Fibroblast of peridontal ligament (primary cell): ENCODE results near the gene MRPS7.
"Not testable (repeated sequence)": the region's sequence is repeated elsewhere in the genome, so short reads cannot be mapped to it uniquely, and the experiment has no call there.

Experiments
- DNase-seq: peaks from one replicate; pipeline ENCODE4 v3.0.0-alpha.2; 2010; ENCODE audit errors: extremely low read depth

Gene MRPS7

DNA sequence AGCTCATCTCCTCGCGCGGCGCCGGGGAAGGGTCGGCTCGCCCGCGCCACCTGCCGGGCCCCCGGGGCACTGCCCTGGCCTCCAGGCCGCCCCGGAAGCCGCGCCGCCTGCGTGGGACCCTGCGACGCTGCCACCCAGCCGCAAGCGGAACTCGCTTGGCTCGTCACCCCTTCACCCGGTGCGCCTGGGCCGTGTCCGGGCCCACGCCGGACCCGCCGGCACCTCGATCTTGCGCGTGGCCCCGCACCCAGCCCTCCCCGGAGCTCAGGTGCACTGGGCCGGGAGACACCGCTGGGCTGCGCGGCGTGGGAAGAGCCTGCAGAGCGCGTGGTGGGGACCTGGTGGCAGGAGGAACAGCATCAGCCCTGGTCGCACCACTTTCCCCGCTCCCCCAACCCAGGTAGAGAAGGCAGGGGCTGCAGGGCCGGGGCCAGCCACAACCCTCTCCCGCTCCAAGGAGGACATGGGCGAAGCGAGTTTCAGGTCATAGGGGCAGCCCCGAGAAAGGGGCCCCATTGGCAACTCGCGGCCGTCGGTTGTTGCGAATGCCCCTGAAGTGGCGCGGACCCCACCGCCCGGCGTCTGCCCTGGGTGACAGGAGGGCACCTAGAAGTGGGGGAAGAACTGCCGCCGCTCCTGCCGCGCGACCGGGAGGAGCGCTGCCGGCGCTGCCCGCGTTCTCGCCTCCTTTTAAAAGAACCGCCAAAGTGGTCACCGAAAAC is 9.7 kb downstream of the MRPS7 start:
- peak; percentile 40 for DNase-seq

DNA sequence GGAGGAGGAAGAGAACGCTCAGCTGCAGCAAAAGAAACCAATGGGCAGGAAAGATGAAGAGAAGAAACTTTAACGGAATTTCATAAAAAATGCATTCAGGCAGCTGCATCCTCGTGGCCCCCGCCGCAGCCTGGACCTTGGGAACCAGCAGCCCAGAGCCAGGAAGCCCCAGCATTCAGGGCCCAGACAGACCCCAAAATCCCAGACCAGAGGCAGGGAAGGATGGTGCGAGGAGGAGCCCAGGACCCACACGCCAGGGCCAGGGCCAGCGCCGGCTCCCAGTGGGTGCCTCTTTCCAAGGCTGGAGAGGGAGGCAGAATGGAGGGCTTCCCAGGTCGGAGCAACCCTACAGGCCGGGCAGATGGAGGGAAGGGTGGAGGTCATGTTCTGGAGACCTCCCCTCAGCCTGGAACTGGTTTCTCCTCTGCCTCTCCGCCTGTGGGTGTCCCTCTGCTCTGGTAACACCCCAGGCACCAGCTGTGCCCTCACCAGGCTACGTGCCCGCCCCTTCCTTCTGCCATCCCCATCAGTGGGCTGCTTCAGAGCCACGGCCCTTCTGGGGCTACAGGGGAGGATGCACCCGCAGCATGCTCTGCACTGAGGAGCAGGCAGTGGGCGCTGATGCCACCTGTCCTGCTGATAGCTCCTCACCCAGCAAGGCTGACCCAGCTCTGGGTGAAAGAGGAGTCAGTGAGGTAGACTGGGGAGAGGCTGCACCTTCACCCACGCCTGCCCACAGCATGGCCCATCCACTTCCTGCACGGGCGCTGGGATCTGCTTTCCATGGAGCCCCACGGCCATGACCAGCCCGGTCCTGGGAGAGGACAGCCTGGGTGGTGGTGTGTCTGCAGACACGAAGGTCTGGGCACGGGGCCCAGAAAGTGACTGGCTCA is 10.5 kb downstream of the MRPS7 start:
- DNase-seq: no peak

DNA sequence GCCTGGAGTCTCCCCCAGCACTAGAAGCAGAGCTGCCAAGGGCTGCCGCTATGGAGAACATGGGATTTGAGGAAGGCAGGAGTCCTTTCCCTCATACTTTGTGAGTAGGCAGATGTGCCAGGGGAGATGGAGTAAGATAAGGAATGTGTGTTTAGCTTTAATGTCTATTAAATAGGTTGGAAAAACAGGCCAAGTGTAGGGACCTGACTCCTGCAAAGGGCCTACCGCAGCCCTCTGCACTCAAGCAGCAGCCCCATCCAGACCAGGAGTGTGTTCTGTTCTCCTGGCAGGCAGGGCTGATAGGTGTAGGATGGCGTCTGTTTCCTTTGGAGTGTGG is 11.1 kb downstream of the MRPS7 start:
- peak; percentile 27 for DNase-seq

DNA sequence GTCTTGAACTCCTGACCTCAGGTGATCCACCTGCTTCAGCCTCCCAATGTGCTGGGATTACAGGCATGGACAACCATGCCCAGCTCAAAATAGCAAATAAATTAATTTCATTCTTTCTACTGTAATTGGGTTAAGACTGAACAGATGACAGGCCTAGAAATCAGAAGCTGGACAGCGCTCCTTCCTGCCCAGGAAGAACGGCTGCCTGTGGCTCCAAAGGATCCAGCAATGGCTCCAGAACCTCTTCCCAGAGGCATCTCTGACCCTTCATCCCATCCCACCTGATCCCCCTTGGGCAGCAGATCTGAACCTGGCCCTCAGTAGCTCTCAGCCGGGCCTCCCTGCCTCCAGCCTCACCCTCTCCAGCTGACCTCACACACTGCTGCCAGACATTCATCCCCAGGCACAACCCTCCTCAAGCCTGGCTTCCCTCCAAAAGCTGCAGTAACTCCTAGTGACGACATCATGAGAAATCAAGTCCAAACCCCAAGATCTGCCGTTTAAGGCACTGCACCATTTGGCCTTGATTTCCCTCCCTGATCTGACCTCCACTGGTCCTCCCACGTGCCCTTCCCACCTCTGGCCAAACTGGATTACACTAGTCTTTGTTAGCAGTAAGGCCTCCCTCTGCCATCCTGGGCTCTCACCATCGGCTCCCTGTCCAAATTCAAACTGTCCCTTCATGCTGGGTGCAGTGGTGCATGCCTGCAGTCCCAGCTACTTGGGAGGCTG is 12.5 kb downstream of the MRPS7 start:
- DNase-seq: peak; percentile 78

DNA sequence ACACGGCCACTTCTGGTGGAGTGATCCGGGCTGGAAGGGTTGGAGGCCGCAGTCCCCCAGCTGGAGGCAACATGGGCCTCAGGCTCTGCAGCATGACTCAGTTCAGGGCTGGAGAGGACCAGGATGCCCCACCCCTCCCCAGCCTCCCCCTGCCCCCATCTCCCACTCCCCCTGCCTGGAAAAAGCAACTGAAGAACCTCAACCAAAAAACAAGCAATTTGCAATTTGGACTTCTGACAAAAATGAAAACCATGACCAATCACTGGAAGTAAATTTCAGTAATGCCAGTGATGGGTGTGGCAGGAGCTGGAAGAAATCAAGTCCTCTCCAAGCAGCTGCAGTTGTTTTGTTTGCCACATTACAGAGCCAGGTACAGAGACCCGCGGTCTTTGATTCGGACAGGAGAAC is 16.0 kb downstream of the MRPS7 start:
- DNase-seq: peak; percentile 86

GRCh38 chr17:75280189-75280588 is 18.5 kb downstream of the MRPS7 start:
- not testable (repeated sequence) for DNase-seq

GRCh38 chr17:75285123-75285522 is 23.4 kb downstream of the MRPS7 start:
- DNase-seq: no peak

GRCh38 chr17:75287221-75287620 is 25.5 kb downstream of the MRPS7 start:
- DNase-seq: no peak

DNA sequence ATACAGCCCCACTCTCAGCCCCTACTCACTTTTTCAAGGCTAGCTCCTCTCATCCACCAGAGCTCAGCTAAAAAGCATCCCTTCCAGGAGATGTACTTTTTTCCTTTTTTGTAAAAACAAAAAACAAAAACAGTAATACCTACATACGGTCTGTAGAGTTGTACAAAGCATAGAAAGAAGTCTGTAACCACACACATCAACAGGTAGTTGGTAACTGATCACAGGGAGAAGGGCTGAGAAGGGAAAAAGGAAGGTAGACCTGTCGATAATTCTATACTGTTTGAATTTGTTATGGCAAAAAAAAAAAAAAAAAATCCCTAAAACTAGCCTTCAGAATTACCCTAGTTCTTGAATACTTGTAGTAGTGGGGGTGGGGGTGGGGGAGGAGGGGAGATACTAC is 26.7 kb downstream of the MRPS7 start:
- no peak for DNase-seq

- DNase-seq: no peak
Measured at GRCh38 chr17:75288770-75289114, 27.1 kb downstream of the MRPS7 start.

DNA sequence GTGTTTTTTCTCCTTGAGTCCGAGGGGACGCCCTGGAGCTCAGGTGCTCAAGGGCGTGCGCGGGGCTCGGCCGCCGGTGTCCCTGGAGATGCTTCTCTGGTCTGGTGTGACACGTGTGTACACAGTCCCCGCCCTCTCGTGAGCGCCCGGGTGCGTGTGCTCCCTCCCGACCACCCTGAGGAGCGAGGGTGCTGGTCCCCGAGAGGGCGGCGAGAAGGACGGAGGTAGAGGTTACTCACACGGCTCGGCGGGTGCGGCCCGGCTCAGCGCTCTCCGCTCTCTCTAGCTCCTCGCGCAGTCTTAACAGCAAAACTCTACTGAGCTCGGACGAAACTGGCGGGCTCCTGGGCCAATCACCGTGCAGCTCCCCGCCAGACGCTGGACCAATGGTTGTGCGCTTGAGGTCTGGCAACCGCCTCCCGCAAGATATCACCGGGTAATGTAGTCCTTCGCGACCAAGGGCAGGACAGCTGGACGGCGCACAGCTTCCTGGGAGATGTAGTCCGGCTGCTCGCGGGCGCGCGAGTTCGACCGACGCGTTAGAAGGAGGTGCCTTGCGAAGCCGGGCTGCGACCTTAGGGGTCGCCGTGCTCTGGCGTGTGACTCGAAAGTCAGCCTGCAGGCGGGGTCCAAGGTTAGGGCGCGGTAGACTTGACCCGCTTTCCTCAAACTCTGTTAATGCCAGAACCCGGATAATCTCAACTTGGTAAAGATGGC is 27.6 kb downstream of the MRPS7 start, which contains the start of gene SLC25A19:
Gene SLC25A19, minus strand, starts transcription at position 319 of the 717 bp plus-strand sequence. CDS start 2,669 bp downstream, outside the sequence.
- peak; percentile 98 for DNase-seq

DNA sequence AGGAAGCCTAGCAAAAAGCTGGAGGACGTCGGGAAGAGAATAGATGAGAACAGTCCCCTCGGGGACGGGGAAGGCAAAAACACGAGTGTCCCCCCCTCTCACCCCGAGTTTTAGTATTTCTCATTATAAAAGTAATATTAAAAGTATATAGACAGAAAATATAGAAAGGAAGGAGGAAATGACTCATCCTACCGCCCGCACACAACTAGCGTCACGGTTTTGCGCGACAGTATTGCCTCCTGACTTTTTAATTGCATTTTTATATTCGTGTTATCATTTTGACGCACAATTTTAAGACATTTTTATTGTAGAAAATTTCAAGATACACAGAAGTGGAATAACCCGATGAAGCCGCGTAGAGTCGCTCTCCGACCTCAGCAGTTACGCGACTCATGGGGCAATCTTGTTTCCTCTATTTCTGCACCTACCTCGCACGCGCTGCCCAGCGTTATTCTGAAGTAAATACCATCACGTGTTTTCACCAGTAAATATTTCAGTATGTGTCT is 28.2 kb downstream of the MRPS7 start:
- peak; percentile 70 for DNase-seq

DNA sequence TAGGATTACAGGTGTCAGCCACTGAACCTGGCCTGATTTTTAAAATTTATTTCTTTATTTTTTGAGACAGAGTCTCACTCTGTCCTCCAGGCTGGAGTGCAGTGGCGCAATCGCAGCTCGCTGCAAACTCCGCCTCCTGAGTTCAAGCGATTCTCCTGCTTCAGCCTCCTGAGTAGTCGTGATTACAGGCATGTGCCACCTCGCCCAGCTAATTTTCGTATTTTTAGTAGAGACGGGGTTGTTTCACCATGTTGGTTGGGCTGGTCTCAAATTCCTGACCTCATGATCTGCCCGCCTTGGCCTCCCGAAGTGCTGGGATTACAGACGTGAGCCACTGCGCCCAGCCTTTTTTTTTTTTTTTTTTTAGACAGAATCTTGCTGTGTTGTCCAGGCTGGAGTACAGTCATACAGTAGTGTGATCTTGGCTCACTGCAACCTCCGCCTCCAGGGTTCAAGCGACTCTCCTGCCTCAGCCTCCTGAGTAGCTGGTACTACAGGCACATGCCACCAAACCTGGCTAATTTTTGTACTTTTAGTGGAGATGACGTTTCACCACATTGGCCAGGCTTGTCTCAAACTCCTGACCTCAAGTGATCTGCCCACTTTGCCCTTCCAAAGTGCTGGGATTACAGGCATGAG is 31.2 kb downstream of the MRPS7 start:
- not testable (repeated sequence) for DNase-seq

- DNase-seq: no peak
Measured at GRCh38 chr17:75295201-75296158, 33.8 kb downstream of the MRPS7 start.

- DNase-seq: no peak
Measured at GRCh38 chr17:75300280-75300679, 38.6 kb downstream of the MRPS7 start.

DNA sequence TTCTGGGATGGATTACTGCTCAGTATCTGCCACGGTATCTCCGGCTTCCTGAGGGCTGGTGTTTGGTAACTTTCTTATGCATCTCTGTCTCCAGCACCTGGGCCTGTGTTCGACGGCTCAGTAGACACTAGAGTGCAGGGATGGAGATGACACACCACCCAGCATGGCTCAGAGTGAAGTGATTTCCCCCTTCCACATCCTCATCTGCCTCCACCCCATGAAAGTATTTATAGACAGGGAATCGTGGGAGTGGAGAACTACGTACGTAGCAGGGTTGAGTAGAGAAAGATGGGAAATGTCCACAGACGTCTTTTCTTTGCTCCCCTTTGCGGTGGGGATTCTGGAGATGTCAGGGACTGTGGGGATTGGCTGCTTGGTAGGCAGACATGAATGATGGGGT is 39.4 kb downstream of the MRPS7 start:
- no peak for DNase-seq

DNA sequence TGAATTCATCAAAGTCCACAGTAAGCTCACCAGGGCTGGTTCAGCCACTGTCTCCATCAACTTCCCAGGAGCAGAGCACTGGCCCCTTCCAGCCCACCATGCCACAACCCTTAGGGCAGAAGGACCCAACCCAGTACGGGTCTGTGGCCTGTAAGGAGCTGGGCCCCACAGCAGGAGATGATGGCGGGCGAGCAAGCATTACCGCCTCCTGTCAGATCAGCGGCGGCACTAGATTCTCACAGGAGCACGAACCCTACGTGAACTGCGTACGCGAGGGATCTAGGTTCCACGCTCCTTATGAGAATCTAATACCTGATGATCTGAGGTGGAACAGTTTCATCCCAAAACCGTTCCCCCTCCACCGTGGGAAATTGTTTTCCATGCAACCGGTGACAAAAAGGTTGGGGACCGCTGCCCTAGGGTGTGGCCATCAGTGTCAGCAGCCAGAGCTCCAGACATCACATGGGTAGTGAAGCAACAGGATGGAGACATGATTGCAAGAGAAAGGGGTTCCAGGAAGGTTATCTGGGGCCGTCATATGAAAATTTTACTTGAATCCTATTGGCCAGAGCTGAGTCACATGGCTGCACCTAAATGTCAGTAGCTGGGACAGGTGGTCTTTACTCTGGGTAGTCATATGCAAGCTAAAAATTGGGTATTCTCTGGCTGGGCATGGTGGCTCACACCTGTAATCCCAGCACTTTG is 40.0 kb downstream of the MRPS7 start:
- no peak for DNase-seq

DNA sequence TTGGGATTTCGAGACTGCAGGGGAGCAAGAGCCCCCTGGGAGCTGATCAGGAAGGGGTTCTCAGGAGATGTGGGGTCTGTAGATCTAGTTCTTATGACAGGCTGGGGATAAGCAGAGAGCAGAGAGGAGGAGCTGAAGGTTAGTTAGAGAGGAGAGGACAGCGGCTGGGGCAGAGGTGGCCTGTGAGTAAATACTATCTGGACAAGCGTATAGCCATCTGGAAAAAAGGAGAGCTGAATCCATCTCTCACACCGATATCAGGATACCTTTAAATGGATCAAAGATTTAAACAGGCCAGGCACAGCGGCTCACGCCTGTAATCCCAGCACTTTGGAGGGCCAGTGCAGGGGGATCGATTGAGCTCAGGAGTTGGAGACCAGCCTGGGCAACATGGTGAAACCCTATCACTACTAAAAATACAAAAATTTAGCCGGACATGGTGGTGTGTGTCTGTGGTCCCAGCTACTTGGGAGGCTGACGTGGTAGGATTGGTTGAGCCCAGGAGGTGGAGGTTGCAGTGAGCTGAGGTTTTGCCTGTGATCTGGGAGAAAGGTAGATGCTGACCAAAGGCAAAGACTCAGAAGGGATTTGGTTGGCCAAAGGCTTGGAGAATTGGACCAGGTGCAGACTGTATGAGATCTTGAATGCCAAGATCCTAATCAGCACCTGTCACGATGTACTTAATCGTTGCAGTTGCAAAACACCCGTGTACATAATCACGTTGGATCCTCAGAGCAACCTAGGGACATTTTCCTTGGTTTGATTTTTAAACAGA is 46.5 kb downstream of the MRPS7 start:
- no peak for DNase-seq
